HG02798 (cell line): Measurements from ENCODE around the gene MUC6.

Experiments used
- ATAC-seq: cut with Tn5 transposase; IDR thresholded peaks from one replicate; pipeline ENCODE4 v1.9.1; 2021; ENCODE audit warnings: mild to moderate bottlenecking; ENCODE audit not compliant: unreplicated experiment, poor library complexity

Gene MUC6

DNA sequence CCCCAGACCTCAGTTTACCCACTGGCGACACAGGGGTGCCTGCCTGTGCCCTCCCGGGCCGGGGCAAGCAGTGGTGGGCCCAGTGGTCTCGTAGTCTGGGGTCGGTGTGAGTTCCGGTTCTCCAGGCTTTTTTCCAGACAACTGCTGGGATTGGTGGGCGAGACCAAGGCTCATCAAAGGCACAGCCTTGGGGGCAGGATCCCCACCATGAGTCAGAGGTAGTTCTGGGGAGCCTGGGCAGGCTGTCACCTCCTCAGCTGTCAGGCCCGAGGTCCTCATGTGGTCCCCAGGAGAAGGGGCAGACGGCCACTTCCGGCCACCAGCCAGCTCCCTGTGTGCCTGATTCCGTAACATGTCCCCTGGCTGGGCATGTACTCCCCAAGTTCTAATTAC lies 37.3 kb upstream of the MUC6 start:
- no peak for ATAC-seq

- no peak for ATAC-seq
These were observed 36.8 kb upstream of the MUC6 start for GRCh38 chr11:1073261-1073724.

- ATAC-seq = no peak
These were observed 36.3 kb upstream of the MUC6 start for GRCh38 chr11:1072821-1073231.

DNA sequence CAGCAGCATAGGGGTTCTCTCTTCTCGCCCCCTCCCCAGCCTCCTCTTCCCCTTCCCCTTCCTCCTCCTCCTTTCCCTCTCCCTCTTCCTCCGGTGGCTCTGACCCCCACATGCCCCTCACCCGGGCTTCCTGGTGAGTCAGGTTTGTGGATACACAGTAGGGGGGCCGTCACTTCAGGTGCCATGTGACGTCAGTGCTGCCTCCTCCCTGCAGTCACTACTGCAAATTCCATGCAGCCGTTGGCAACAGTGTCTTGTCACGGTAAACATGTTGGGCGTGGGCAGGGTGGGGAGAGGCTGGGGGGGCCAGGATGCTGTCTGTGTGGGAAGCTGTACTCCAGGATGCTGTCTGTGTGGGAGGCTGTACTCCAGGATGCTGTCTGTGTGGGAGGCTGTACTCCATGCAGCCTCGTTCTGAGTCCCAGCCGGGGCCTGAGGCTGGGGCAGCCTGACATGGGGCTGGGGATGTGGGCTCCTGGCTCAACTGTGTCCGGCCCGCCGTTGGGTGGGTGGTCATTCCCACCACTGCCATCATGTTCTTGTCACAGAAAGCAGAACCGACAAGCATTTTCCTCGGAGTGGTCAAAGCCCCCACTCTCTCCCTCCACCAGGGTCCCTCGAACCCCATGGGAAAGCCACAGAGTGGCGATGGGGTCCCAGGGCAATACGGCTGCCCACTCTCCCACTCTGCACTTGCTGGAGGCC lies 35.8 kb upstream of the MUC6 start:
- ATAC-seq = no peak

DNA sequence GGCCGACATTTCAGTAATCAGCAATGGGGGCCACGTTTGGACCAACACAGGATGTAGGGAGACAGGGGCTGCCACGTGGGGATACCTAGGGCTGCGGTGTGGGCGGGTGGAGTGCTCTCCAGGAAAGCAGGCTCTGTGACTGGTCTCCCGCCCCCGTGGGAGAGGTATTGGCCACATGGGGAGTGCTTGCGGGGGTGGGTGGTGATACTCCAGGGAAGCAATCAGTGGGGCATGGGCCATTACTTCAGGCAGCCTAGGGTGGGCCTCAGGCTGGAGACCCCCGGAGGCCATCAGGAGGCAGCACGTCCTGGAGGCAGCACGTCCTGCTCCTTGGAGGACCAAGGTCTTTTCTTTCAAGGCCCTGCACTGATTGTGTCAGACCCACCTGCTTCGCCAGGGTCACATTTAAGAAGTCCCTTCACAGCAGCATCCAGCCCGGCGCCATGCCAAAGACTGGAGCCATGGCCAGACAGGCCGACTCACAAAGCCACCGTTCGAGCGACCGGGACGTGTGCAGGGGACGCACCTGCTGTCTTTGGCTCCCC lies 35.1 kb upstream of the MUC6 start:
- ATAC-seq = no peak

DNA sequence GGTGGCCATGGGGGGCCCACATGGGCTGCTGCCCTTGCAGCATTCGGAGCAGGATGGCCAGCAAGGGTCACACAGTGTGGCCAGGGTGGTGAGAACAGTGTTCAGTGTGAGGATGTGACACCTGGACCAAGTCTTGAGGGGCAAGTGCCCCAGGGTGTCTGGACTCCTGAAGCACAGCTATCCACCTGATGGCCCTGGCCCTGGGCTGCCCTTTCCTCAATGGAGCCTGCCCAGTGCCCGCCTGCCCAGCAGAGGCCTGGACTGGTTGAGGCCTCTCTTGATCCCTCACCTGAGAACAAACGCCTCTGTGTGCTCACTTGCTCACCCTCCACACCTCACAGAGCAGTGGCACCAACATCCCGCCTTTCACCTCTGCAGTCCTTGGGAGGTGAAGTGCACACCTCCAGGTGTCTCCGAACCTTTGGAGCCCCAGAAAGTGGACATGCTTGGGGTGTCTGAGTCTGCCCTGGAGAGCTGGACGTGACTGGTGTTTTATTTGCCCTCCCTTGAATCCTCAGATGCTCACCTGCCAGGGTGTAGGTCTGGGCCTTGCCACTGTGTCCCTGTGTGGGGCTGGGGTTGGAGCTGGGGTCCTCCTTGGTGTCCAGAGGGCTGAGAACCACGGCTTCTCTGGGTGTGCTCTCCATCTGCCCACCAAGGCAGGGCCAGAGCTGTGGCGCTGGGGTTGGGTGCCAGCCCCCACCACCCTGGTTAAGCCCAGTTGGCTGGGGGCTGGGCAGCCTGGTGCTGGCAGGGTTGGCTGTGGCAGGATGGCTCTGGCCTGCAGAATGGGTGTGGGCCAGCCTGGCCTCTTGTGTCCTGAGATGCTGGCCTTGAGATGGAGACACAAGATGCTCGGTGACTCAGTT lies 34.3 kb upstream of the MUC6 start:
- ATAC-seq = no peak

DNA sequence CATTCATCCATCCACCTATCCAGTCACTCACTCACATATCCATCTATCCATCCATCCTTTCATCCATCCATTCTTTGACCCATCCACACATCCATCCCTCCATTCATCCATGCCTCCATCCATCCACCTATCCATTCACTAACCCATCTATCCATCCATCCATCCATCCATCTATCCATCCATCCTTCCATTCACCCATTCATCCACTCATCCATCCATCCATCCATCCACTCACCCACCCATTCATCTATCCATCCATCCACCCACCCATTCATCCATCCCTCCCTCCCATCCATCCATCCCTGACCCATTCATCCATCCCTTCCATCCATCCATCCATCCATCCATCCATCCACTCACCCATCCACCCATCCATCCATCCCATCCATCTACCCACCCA lies 33.2 kb upstream of the MUC6 start:
- no peak for ATAC-seq

DNA sequence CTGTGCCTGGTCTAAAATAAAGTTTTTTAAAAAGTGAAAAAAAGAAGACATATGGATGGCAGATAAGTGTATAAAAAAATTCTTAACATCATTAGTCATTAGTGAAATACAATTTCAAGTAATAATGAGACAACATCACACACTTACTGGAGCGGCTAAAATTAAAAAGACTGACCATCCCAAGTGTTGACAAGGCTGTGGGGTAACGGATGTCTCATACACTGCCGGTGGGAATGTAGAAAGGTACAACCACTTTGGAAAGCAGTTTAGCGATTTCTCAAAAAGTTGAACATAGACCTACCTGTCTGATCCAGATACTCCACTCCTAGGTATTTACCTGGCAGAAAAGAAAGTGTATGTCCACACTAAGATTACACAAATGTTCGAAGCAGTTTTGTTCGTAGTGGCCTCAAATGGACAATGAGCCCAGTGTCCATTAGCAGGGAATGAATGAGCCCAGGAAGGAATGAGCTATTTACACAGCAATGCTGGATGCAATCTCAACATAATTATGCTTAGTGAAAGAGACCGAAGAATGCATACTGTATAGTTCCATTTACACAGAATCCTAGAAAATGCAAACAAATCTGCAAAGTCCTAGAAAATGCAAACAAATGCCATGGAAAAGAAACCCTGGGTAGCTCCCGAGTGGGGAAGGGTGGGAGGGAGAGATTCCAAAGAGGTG lies 31.4 kb upstream of the MUC6 start:
- no peak for ATAC-seq

DNA sequence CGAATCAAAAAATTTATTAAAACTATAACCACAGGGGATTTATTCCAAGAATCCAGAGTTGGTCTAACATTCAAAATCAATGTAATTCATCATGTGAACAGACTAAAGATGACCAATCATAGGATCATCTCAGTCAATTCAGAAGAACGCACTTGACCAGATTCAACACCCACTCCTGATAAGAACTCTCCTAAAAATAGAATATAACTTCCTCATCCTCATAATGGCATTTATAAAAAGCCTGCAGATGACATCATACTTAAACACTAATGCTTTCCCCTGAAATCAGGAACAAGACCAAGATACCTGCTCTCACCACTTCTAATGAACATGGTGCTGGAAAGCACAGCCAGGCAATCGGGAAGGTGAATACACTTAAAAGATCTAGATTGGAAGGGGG lies 27.6 kb upstream of the MUC6 start:
- ATAC-seq = no peak

DNA sequence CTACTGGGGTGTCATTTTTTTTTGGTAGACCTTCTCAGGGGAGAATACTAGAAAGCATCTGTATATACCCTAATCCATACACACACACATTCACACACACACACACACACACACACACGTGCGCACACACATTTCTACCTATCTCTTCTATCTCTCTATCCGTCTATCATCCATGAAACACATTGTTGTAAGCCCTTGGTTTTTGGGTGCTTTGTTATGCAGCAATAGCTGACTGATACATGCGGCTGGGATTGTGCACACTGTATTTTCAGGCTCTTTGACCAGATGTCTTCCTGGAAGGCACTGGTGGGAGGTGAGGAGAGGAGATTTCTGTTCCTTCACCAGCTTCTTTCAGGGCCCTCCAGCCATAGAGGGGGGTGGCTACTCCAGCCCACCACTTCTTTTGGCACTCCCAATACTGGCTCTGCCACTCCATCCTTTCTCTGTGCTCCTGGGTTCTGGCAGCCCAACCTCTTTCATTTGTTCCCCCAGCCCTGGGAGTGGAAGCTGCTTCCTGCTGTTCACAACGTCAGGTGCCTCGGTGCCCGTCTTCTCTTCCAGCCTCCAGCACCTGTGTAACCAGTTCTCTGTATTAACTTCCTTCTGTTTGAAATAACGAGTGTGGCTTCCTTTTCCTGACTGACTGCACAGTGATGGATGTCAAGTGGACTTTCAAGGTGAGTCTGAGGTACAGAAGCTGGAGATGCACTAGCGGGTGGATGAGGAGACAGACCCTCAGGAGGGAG lies 25.7 kb upstream of the MUC6 start:
- ATAC-seq = no peak

DNA sequence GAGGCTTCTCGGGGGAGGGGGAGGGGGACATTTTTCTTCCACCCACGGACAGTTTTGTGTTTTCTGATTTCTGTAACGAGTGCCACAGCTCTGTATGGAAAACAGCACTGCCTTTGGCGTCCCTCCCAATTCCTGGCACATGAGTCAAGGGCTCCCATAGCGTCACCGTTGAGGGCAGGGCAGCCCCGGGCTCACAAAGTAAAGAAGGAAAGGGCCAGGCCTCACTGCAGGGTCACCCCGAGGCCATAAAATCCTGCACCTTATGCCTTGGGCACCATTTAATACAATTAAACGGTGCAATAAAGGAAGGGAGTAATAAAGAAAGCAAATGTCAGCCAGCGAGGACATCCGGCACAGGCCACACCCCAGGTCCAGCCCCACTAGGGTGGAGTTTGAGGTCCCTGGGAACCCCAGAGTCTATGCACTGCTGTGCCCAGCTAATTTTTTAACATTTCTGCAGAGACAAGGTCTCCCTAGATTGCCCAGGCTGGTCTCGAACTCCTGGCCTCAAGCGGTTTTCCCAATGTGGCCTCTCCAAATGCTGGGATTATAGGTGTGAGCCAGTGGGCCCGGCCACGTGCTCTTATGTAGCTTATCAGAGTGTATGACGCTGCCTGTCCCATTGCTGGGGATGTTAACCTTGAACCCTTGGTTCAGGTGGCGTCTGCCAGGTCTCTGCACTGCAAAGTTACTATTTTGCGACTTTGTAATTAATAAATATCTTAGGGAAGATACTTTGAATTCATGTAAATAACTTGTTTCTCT lies 24.5 kb upstream of the MUC6 start:
- ATAC-seq = no peak

DNA sequence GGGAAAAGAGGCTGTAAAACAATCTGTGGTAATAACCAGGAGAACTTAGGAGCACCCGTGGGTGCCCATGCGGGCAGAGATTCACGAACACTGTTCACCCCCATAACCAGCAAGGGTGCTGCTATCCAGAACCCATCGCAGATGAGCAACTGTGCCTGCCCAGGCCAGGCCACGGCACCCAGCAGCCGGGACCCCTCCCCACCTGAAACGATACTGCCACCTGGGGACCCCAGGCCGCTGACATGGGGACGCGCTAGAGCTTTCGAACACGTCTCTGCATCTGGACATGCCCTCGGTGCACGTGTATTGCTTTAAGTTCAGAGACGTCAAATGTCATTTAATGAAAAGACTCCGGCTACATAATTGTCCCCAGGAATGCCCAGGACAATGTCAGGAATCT lies 23.9 kb upstream of the MUC6 start:
- no peak for ATAC-seq

GRCh38 chr11:1059759-1060158 lies 23.2 kb upstream of the MUC6 start:
- no peak for ATAC-seq

GRCh38 chr11:1057806-1058205 lies 21.3 kb upstream of the MUC6 start:
- ATAC-seq = no peak

- no peak for ATAC-seq
These were observed 19.7 kb upstream of the MUC6 start for GRCh38 chr11:1055990-1056771.

DNA sequence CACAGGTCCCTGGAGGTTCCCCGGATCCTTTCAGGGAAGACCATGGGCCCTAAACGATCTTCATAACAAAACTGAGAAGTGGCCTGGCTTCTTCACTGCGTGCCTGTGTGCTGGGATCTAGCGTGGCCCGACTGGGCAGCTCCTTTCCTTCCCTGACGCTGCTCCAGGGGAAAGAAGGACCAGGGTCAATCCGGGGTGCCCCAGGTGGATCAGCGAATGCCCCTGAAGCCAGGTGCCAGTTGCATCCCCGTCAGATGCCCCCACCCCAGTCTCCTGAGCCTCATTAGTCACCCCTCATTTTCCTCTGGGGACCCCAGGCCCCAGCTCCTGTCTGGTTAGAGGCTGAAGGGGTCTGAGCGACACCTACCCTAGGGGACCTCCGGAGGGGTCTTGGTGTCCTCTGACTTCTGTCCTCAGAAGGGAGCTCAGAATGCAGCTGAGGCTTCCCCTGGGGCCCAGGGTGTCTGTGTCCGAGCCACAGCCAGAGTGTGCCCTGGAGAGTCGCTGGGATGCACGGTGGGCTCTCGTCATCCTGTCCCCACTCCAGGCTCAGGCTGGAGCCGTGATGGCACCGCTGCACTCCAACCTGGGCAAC lies 18.7 kb upstream of the MUC6 start:
- no peak for ATAC-seq

DNA sequence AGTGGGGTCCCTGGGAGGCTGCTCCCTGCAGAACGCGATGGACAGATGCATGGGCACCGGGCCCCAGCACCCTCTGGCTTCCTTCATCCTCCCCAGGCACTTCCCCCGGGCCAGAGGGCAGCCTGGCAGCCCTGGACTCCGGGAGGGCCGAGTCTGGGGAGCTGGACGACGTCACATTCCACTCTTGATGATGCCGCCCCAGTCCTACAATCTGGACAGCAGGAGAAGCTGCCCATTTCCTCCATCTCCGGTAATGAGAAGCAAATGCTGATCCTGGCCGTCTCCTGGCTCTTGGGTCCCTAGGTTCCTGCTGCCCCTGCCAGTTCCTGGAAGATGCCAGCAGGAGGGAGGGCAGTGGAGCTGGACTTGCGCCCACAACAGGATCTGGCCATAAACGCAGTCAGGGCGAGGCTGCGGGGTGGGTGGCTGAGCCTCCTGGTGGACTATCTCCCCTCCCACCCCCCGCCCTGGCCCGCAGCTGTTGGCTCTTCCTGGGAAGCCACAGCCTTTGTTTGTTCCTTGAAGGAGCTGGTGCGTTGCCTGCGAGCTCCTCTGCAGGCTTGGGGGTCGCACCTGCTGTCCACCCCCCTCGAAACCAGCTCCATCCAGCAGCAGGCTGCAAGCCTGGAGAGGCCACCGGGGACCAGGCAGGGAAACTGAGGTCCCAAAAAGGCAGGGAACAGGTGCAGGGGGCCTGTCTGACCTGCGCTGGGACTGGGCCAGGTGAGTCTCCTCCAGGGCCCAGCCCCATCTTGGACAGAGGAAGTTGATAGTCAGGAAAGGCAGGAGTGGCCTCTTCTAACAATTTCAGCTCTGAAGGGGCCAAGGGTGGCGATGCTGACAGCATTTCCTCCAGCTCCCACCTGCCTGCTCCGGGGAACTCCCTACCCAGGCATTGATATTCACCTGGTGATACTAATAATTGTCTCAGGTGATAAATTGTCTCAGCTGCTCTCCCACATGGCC lies 17.9 kb upstream of the MUC6 start:
- no peak for ATAC-seq
